GM12878 (cell line): Measurements from ENCODE around the gene ULBP3. TPM values are rescaled to one million over a fixed set of nuclear protein-coding genes. Genes with fewer than 3 reads are reported as not detected.

ENCODE experiments used
- ATAC-seq: fragments of 200-7000 bp; cut with Tn5 transposase; 3 replicates; pipeline ENCODE4 v1.9.1; 2020; ENCODE audit warnings: mild to moderate bottlenecking, moderate library complexity
- BruUV-seq: library from RNA; stranded (reverse); fragments of 400-500 nt; replicated peaks from 2 replicates; lab custom pipeline; 2021; lab: Mats Ljungman, UMichigan
- CTCF ChIA-PET: fragments of 300-600 bp; sonication (Branson Sonifier 250); formaldehyde crosslinking; extraction: SDS; loops from one replicate; lab custom pipeline; 2021; ENCODE audit warnings: inconsistent platforms; lab: Yijun Ruan, JAX
- POLR2A ChIA-PET: fragments of 350-600 bp; formaldehyde crosslinking; extraction: SDS; loops from one replicate; lab custom pipeline; 2021; ENCODE audit warnings: inconsistent platforms; lab: Charles Lee
- RAD21 ChIA-PET: fragments of 300-600 bp; sonication (Branson Sonifier 250); formaldehyde crosslinking; loops from one replicate; lab custom pipeline; 2023; ENCODE audit warnings: antibody characterized with exemption; ENCODE audit not compliant: unreplicated experiment; lab: Charles Lee
- SMC1A ChIA-PET: fragments of 300-600 bp; sonication (Branson Sonifier 250); formaldehyde crosslinking; loops from one replicate; lab custom pipeline; 2023; ENCODE audit not compliant: unreplicated experiment, uncharacterized antibody; lab: Charles Lee
- DNase-seq: peaks from one replicate; pipeline ENCODE4 v3.0.0-alpha.2; 2011; ENCODE audit warnings: low read depth, low spot score
- FAIRE-seq: peaks from 3 replicates; lab custom pipeline; 2011; peaks lifted over from hg19 to GRCh38; lab: Jason Lieb, UNC
- H2AFZ ChIP-seq: 2 replicates; pipeline ENCODE4 v1.6.0; 2011; ENCODE audit warnings: low read depth, low read length, control low read depth; ENCODE audit not compliant: control insufficient read depth
- H3K27ac ChIP-seq: 2 replicates; pipeline ENCODE4 v1.5.1; 2011; ENCODE audit warnings: control low read depth; ENCODE audit not compliant: control insufficient read depth, insufficient read depth
- H3K27me3 ChIP-seq, 2 experiments: replicated peaks in 1 of 2; 2 replicates each; pipeline versions ENCODE4 v1.6.0 to v1.6.1; 2011; ENCODE audit warnings: low read length in 1 of 2; ENCODE audit not compliant: control insufficient read depth in 2 of 2, insufficient read depth in 2 of 2
- H3K36me3 ChIP-seq, 2 experiments: 2 replicates each; pipeline ENCODE4 v1.5.1; 2011; ENCODE audit warnings: low read length in 1 of 2; ENCODE audit not compliant: control insufficient read depth in 2 of 2, insufficient read depth in 2 of 2
- H3K4me1 ChIP-seq: 2 replicates; pipeline ENCODE4 v1.6.1; 2011; ENCODE audit warnings: mild to moderate bottlenecking, low read length, moderate library complexity, mixed read lengths; ENCODE audit not compliant: control insufficient read depth, insufficient read depth
- H3K4me2 ChIP-seq: 2 replicates; pipeline ENCODE4 v1.6.0; 2011; ENCODE audit warnings: control low read depth; ENCODE audit not compliant: control insufficient read depth, insufficient read depth
- H3K4me3 ChIP-seq: fragments of 200-600 bp; sonication (generic); 2 replicates; pipeline ENCODE4 v1.5.1; 2016
- H3K79me2 ChIP-seq: 2 replicates; pipeline ENCODE4 v1.6.0; 2011; ENCODE audit warnings: low read length; ENCODE audit not compliant: control insufficient read depth, insufficient read depth
- H3K9ac ChIP-seq: 2 replicates; pipeline ENCODE4 v1.8.0; 2011; ENCODE audit warnings: low read length, control low read depth, mixed read lengths; ENCODE audit not compliant: control insufficient read depth, insufficient read depth
- H3K9me3 ChIP-seq: replicated peaks from 3 replicates; pipeline ENCODE4 v1.5.1; 2011; ENCODE audit warnings: mild to moderate bottlenecking, low read length; ENCODE audit not compliant: control insufficient read depth, insufficient read depth
- H4K20me1 ChIP-seq: 2 replicates; pipeline ENCODE4 v1.6.0; 2011; ENCODE audit not compliant: control insufficient read depth, insufficient read depth
- CBX3 ChIP-seq: fragments of 200-600 bp; sonication (generic); IDR thresholded peaks from 2 replicates; pipeline ENCODE4 v1.6.1; 2016; ENCODE audit warnings: low read depth, borderline replicate concordance
- E4F1 ChIP-seq: fragments of 450-650 bp; IDR thresholded peaks from 2 replicates; pipeline ENCODE4 v1.6.1; 2018; ENCODE audit warnings: borderline replicate concordance, mild to moderate bottlenecking; ENCODE audit not compliant: partially characterized antibody
- ETV6 ChIP-seq, 2 experiments: fragments of 450-650 bp in 1 of 2; IDR thresholded peaks in 1 of 2; conservative IDR thresholded peaks in 1 of 2; 2 replicates each; pipeline ENCODE4 v1.6.1; 2014; ENCODE audit warnings: antibody characterized with exemption in 1 of 2, borderline replicate concordance in 1 of 2, low read depth in 1 of 2, mild to moderate bottlenecking in 1 of 2, moderate library complexity in 1 of 2
- IRF4 ChIP-seq: IDR thresholded peaks from 2 replicates; pipeline ENCODE4 v1.6.1; 2011; ENCODE audit warnings: low read depth, low read length
- NR2C1 ChIP-seq: fragments of 450-650 bp; IDR thresholded peaks from 2 replicates; pipeline ENCODE4 v1.6.1; 2017; ENCODE audit warnings: antibody characterized with exemption, mild to moderate bottlenecking, moderate library complexity
- PAX8 ChIP-seq: fragments of 450-650 bp; IDR thresholded peaks from 2 replicates; pipeline ENCODE4 v1.6.1; 2017; ENCODE audit warnings: mild to moderate bottlenecking, moderate library complexity
- TARDBP ChIP-seq: IDR thresholded peaks from 2 replicates; pipeline ENCODE4 v1.6.1; 2016; ENCODE audit warnings: borderline replicate concordance
- USF2 ChIP-seq: IDR thresholded peaks from 2 replicates; pipeline ENCODE4 v1.6.1; 2011; ENCODE audit warnings: low read depth, low read length, improper control_type of control experiment, borderline replicate concordance
- ZNF207 ChIP-seq: fragments of 450-650 bp; IDR thresholded peaks from 2 replicates; pipeline ENCODE4 v1.6.1; 2014; ENCODE audit warnings: antibody characterized with exemption, mild to moderate bottlenecking, borderline replicate concordance
- ZNF687 ChIP-seq: fragments of 450-650 bp; IDR thresholded peaks from 2 replicates; pipeline ENCODE4 v1.6.1; 2017; ENCODE audit warnings: mild to moderate bottlenecking, moderate library complexity
- WGBS: methylation state at CpG from one replicate; pipeline ENCODE4 v1.1.6; 2016; ENCODE audit warnings: low lambda C conversion rate; ENCODE audit not compliant: insufficient replicate concordance, insufficient coverage; ENCODE audit errors: missing lambda C conversion rate; 5-methylcytosine and 5-hydroxymethylcytosine counted together
- in situ Hi-C: fragments of 300-500 bp; cut with MboI; formaldehyde crosslinking; loops from 9 replicates; pipeline ENCODE4 v1.14.3; 2018; ENCODE audit warnings: mixed read lengths
- intact Hi-C: fragments of 100-400 bp; cut with micrococcal nuclease; formaldehyde crosslinking; loops from one replicate; pipeline ENCODE4 v1.14.2; 2022; ENCODE audit not compliant: unreplicated experiment
- polyA plus RNA-seq, 11 experiments: library from polyadenylated mRNA; depleted of rRNA in 4 of 11; unstranded in 6 of 11; stranded (reverse) in 5 of 11; fragments of >200 nt; fragmentation: Nextera tagmentation in 4 of 11; fragmentation: Illumina TruSeq in 1 of 11; extraction: Ambion mirVana in 4 of 11; extraction: Trizol in 1 of 11; gene quantifications; 1 replicate in 1 of 11; 2 replicates in 10 of 11; pipeline versions ENCODE4 v1.2.1 to v1.2.3, GENCODE V29; 2011 to 2016; ENCODE audit warnings: inconsistent platforms in 2 of 11, missing spikeins in 2 of 11, low read depth in 1 of 11
- total RNA-seq, 4 experiments: library from RNA; depleted of rRNA in 3 of 4; stranded (reverse); fragments of >200 nt in 3 of 4; fragmentation: Illumina TruSeq in 1 of 4; extraction: Trizol in 1 of 4; gene quantifications; 2 replicates each; pipeline versions ENCODE4 v1.2.1 to v1.2.3, GENCODE V29; 2013 to 2021

ULBP3 gene
- total and polyA plus RNA-seq, 10 of the 15 experiments (the other 5 are each of a cell fraction or from before 2014, with no cell fraction given) = 0.08 to 0.16 TPM; not detected in 8

DNA sequence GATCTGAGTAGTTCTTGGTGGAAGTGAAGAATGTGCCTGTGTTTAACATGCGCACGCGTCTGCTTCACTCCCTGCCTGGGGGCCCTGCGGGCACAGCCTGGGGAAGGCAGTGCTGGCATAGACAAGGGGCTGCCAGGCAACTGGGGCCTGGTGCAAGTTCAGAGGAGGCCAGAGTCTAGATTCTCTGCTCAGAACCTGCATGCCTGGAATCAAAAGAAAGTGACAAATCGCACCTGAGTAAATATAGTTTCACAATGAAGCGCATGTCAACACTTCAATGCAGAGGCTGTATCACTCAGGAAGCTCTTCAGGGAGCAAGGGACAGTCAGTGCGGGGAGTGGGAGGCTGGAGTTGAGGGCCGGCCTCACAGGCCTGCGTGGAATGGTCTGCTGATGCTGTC is 49.7 kb upstream of the ULBP3 start:
- Histone ChIP-seq H3K4me2 (no peak overlapping the region), H3K79me2 (no peaks in the 10 kb centered on the region), H3K9me3 (no peaks in the 10 kb centered on the region; the same call in 2 of the 3 replicates), H4K20me1 (no peaks in the 10 kb centered on the region), H3K27me3 (no peaks in the 10 kb centered on the region), H3K36me3 (no peaks in the 10 kb centered on the region), H3K9ac (no peak overlapping the region), H2AFZ (no peak overlapping the region), H3K4me3 (no peak overlapping the region), H3K4me1 (no peaks in the 10 kb centered on the region), H3K27ac (no peak overlapping the region)
- intact Hi-C loops = no loop called here
- in situ Hi-C loops = no loop called here
- POLR2A ChIA-PET = no interaction called here
- no TSS peak for BruUV-seq
- SMC1A ChIA-PET = no interaction called here
- CTCF ChIA-PET = interaction anchor here (0.6 to 1.1 kb wide), 2 partner anchors 186 to 218 kb away, joined by 3 read pairs; no protein-coding TSS in a partner anchor
- no peak for TF ChIP-seq ZNF207
- no peak for TF ChIP-seq NR2C1
- no peak for TF ChIP-seq TARDBP
- TF ChIP-seq IRF4 = no peak
- no peak for TF ChIP-seq PAX8
- TF ChIP-seq CBX3 = no peak
- no peak for TF ChIP-seq USF2
- FAIRE-seq (no peak), ATAC-seq (no peak), DNase-seq (no peak)
- RAD21 ChIA-PET = no interaction called here
- whole genome bisulfite sequencing = 51% methylated on average over 9 of the region's 9 CpGs

- ChIA-PET CTCF (interaction anchor here (0.6 kb wide), 1 partner anchor 186 kb away, joined by 3 read pairs; no protein-coding TSS in a partner anchor), RAD21 (no interaction called here), POLR2A (no interaction called here), SMC1A (no interaction called here)
- Histone ChIP-seq H3K9ac (no peak overlapping the region), H3K4me3 (no peak overlapping the region), H3K4me2 (no peak overlapping the region), H3K36me3 (no peaks in the 10 kb centered on the region), H3K9me3 (no peaks in the 10 kb centered on the region; the same call in 2 of the 3 replicates), H2AFZ (no peak overlapping the region), H3K79me2 (no peaks in the 10 kb centered on the region), H3K27me3 (no peaks in the 10 kb centered on the region), H3K4me1 (no peaks in the 10 kb centered on the region), H4K20me1 (no peaks in the 10 kb centered on the region), H3K27ac (no peak overlapping the region)
- FAIRE-seq (no peak), DNase-seq (no peak), ATAC-seq (no peak)
- in situ Hi-C loops (no loop called here), intact Hi-C loops (no loop called here)
- WGBS = 54% methylated on average over 6 of the region's 6 CpGs
- no TSS peak for BruUV-seq
- TF ChIP-seq ETV6 (conservative IDR thresholded peaks at IDR 0.05 in 1 of 2, IDR thresholded peaks at IDR 0.05 in 1 of 2; ENCODE audit: borderline replicate concordance in 1 of 2, low read depth in 1 of 2) (no peak), E4F1 (no peak), ZNF687 (no peak)
These were observed 49.3 kb upstream of the ULBP3 start for GRCh38 chr6:150118203-150118602.
